GM19193 (cell line): ENCODE results near the gene POC1A.

Experiments used
- POLR2A ChIP-seq: IDR thresholded peaks from 4 replicates; pipeline ENCODE4 v1.6.1; 2011; ENCODE audit not compliant: insufficient read depth, insufficient read length; ENCODE audit errors: extremely low read depth

POC1A gene

GRCh38 chr3:52144796-52145735, 9.2 kb downstream of the POC1A start:
- TF ChIP-seq POLR2A = no peak

DNA sequence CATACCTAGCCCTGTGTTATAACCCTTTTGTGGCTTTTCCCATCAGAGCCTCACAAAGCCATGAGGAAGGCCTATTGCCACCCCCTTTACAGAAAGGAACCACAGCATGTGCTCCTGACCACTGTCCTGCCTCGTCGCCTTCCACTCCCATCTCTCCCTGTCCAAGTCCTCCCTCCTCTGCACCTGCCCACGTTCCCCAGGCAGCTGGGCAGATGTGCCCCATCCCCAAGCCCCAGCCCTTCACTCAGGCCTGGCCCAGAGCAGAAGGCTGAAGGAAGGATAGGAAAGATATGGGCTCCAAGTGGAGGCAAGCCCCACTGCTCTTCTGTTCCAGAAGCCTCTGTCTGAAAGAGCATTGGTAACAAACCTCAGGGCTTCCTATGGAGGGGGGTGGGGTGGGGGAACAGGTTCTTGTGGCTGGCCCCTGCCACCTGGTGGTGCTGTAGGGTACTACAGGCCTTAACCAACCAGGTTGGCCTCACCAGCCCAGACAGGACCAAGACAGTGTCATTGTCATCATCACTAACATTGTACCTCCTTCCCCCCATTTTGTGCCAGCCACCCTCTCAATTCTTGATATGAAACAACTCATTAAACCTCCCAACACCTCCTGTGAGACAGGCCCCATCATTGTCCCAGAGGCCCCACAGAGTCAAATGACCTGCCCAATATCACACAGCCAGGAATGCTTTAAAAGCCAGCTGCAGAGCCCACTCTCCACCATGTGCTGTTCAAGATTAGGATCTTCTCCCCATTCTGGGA, 10.0 kb downstream of the POC1A start:
- TF ChIP-seq POLR2A = no peak

GRCh38 chr3:52143616-52144015, 10.6 kb downstream of the POC1A start:
- no peak for TF ChIP-seq POLR2A

GRCh38 chr3:52143156-52143555, 11.1 kb downstream of the POC1A start:
- TF ChIP-seq POLR2A = no peak

DNA sequence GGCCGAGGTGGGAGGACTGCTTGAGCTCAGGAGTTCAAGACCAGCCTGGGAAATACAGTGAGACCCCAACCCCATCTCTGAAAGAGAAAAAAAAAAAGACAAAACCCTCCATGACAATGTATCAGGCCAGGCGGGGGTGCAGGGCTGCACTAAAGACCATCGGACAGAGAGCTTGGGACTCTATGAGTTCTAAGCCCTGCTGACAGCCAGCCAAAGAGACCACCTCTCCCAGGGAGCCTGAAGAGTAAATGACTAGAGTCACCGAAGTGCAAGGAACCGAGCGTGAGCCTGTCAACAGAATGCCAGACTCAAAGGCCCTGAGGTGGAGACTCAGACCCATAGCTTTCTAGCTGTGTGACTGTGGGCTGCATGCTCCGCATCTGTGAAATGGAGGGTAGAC, 12.5 kb downstream of the POC1A start:
- no peak for TF ChIP-seq POLR2A

GRCh38 chr3:52140769-52141168, 13.5 kb downstream of the POC1A start:
- no peak for TF ChIP-seq POLR2A

DNA sequence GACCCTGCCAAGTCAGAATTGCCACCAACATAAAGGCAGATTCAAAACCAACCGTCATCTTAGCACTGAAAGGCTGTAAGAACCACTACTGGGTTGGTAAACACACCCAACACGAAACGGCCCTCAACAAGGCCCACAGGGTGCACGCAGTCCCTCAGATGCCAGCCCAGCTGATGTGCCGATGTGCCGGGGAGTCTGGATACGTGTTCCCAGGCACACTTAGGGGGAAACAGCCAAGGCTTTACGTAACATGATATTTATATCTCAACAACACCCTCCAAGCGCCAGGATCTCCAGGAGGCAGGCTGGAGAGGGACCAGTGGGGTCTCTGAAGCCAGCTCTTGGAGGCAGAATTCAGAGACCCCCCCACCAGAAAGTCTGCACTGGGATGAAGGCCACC, 14.2 kb downstream of the POC1A start:
- TF ChIP-seq POLR2A = no peak

- no peak for TF ChIP-seq POLR2A
These were observed 16.9 kb downstream of the POC1A start for GRCh38 chr3:52137311-52137710.

GRCh38 chr3:52136513-52136912, 17.7 kb downstream of the POC1A start:
- no peak for TF ChIP-seq POLR2A

DNA sequence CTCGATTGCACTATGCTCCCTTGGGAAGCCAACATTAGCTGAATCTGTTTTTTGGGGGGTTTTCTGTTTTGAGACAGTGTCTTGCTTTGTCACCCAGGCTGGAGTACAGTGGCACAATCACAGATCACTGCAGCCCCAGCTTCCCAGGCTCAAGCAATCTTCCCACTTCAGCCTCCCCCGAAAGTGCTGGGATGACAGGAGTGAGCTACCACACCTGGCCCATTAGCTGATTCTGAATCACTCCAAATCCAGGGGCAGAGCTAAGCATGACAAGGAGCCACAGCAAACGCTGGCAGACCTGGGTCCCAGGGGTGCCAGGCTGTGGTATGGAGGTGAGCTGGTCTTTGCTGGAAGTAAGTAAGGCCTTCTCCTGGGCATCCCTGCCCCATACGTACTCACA, 18.9 kb downstream of the POC1A start:
- TF ChIP-seq POLR2A = no peak

DNA sequence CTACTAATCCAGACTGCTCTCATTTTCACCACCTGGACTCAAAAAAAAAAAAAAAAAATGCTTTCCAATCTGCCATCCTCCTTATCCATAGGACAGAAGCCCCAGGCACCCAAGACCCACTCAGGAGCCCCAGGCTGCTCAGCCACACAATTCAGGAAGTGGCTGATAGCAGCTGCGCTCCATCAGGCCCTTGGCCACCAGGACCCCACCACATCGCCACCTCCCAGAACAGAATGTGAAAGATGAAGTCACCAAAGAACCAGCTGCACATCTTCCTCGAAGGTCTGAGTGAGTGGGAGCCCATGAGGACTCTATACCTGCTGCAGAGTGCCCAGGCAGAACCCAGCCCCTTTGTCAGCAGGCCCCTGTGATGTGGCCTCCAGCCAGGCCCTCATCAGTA, 19.5 kb downstream of the POC1A start:
- TF ChIP-seq POLR2A = no peak

- no peak for TF ChIP-seq POLR2A
These were observed 21.3 kb downstream of the POC1A start for GRCh38 chr3:52132930-52133329.

DNA sequence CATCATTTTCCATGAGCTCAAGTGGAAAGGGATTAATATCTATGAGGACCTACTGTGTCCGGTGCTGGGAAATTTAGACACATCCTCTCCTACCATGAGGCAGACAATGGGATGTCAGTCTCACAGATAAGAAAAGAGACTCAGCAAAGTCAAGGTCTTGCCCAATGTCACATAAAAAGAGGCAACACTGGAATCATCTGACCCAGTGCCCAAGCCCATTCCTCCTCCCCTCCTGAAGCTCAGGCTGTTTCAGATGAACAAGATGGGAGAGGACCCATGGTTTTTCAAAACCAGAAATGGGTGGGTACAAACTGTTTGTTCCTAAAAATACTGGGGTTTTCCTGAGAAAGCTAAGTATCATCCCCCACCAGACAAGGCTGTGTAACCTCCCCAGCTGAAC, 22.2 kb downstream of the POC1A start:
- no peak for TF ChIP-seq POLR2A

DNA sequence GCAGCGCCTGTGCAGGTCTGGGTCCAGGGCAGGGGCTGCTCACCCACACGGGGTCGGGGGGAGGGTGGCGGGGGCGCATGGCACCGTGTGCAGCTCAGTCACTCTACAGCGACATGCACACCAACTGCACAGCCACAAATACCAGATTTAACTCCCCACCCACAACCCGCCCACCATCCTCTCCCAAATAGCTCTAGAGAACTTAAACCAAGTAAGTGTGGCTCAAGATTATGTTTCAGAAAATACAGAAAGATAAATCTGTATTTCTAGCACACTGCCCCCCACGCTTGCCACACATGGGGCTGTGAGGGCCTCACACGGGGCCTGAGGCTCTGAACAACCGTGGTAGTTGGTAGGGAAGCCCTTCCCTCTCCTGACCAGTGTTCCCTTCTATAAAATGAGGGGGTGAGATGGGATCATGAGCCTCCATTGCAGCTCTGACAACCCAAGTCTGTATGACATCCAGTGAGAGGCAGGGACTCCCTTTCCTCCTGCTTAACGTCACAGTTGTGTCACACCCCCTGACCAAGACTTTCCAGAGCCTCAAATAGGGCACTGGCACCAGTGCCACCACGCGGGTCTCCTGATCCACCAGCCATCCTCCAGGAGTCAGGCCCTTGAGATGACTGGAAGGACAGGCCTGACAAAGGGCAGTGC, 23.1 kb downstream of the POC1A start:
- TF ChIP-seq POLR2A = no peak

DNA sequence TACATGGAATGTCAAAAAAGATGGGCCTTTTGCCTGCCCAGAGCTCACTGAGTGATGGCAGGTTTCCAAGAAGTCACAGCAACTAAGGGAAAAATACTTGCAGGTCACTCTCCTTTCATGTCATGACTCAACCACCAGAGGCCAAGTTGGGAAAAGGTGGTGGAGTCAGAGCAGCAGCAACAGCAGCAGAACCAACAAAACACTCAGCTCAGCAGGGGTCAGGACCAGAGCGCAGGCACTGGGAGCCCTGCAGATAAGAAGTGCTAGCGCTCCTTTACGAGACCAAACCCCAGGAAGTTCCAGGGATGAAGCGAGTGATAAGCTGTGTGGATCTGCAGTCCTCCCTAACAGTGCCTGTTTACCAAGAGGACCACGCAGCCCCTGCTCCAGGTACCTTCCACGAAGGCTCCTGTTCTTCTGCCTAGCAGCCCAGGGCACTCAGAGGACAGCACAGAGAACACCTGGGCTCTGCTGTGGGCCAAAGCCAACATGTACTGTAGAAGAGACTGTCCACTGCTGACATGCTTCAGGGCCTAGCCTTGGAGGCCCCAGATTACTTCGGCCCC, 26.0 kb downstream of the POC1A start:
- no peak for TF ChIP-seq POLR2A
